COLO829 (cell line): ENCODE measurements around the gene ULBP3.

Source experiments
- DNase-seq: peaks from one replicate; pipeline ENCODE4 v3.0.0; 2012; ENCODE audit warnings: low spot score

Gene ULBP3

DNA sequence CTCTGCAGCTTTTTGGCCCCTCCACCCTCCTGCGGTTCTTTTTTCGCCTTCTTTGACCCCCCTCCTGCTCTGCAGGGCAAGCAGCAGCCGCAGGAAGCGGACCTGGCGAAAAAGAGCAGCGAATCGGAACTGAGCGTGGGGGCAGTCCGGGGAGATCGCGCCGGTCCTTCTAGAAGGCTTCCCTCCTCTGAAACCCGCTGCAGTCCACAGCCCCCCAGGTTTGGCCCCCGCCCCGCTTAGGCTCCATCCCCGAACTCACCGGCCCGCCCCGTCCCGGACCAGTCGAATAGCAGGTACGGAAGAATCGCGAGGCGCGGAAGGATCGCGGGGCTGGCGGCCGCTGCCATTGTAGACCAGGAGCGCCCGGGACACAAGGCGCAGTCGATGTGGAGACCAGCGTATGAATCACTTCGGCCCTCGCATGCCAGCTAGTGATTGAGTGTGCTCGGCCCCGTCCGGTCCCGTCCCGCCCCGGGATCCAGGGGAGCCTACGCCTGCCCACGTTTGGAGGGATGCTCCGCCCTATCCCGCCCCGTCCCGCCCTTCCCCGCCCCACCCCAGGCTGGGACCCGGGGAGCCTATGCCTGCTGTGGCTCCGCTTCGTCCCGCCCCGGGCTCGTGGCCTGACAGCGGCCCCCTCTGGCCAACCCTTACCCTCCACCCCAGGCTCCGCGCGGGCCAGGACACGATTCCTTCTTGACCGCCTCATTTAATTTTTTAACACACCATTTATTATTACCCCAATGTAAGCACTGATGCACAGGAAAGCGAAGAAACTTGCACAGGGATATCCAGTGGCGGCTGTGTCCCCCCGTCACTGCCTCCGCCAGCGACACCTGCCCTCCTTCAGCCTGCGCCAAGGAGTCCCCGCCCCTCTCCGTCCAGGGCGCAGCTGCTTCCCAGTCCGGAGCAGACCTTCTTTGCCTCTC, at the start of gene ULBP3:
ULBP3 (minus strand) TSS at position 402 of the 929 bp plus-strand sequence; CDS start at position 347, 55 bp downstream.
- DNase-seq = peak; percentile 88

DNA sequence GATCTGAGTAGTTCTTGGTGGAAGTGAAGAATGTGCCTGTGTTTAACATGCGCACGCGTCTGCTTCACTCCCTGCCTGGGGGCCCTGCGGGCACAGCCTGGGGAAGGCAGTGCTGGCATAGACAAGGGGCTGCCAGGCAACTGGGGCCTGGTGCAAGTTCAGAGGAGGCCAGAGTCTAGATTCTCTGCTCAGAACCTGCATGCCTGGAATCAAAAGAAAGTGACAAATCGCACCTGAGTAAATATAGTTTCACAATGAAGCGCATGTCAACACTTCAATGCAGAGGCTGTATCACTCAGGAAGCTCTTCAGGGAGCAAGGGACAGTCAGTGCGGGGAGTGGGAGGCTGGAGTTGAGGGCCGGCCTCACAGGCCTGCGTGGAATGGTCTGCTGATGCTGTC, 49.7 kb upstream of the ULBP3 start:
- no peak for DNase-seq

DNA sequence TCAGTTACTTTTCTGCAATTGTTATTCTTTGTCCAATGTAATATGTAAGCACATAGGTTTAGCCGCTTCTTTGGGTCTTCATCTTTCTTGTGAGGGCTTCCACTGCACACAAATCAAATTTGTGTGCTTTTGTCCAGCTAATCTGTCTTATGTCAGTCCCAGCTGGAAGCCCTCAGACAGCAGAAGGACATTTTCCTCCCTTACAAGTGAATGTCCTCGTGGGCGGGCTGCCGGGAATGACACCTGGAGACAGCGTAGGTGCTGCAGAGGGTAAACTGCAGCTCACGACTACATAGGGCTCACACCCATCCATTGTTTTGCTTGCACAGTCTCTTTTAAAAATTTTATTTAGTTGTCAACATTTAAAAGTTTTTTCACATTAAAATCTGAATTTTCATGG, 49.3 kb upstream of the ULBP3 start:
- DNase-seq = no peak

DNA sequence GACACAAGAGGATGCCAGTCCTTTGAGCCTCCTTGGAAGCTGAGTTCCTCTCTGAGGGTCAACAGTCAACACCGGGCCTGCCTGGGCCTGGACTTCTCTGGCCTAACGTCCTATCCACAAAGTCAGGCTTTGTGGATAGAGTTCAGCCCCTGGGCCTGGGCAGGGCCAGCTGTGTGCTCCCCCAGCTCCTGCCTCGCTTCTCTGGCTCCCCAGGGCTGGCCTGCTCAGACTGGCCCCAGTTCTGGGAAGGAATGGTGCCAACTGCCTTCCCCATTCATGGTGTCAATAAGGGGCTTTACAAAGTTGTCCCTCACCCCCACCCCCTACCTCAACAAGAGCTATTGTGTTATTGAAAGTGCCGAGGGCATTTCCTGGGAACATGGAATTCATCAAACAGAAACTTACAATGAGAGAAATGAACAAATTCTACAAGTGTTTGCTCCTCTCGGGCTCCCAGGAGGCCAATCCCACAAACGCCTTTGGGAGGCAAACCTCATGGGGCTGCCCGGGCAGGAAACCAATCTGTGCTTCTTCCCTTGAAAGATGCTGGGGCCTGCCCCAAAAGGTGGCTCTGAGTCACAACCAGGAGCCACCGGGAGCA, 47.4 kb upstream of the ULBP3 start:
- peak; percentile 57 for DNase-seq

DNA sequence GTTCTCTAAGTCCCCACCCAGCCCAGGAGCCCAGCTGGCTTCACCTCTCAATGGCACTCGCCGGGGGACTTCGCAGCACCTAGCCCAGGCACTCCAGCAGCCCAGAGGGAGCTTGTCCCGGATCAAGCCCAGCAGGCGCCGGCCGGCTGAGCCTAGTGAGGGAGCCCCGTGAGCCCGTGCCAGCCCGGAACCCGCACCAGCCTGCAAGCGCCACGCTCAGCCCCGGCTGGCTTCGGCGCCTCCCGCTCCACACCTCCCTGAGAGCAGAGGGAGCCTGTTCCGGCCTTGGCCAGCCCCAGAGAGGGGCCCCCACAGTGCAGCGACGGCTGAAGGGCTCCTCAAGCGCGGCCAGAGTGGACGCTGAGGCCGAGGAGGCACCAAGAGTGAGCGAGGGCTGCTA, 46.8 kb upstream of the ULBP3 start:
- DNase-seq = no peak

DNA sequence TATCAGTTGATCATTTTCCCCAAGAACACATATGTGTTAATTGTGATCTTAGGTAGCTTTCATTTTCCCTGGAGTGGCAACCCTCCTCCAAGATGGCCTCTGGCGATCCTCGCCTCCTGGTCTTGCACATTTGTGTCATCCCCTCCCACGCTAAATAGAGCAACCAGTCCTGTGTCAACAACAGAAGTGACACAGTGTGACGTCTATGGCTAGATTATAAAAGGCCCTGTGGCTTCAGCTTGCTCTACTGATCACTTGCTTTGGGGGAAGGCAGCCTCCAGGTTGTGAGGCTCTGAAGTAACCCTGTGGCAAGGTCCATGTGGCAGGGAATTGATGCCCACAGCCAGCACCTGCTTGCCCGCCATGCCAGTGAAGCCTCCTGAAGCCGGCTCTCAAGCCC, 43.3 kb upstream of the ULBP3 start:
- no peak for DNase-seq

DNA sequence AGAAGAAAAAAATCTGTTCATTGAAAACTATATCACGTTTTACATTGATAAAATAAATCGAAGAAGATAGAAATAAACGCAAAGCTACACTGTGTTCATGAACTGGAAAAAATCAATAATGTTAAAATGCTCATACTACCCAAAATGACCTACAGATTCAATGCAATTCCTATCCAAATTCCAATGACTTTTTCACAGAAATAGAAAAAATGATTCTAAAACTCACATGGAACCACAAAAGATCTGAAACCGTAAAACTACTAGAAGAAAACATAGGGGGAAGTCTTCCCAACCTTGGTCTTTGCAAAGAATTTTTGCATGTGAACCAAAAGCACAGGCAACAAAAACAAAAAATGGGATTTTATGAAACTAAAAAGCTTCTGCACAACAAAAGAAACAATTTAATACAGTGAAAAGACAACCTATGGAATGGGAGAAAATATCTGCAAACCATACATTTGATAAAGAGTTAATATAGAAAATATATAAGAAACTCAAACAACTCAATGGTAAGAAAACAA, 33.9 kb upstream of the ULBP3 start:
- no peak for DNase-seq

DNA sequence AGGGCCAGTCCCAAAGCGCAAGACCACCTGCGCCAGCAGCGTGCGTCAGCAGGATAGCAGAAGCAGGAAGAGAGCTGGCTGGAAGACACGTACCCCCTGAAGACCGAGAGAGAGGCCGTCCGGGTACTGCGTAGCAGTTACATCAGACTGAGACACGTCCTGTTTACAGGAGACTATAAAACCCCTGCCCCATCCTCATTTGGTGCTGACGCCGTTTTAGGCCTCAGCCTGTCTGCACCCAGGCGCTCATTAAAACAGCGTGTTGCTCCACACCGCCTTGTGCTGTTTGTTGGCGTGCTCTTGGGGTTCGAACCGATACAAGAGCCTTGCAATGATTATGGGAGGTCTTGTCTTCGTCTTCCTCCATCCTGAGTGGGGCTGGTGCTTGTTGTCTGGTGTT, 31.8 kb upstream of the ULBP3 start:
- no peak for DNase-seq

DNA sequence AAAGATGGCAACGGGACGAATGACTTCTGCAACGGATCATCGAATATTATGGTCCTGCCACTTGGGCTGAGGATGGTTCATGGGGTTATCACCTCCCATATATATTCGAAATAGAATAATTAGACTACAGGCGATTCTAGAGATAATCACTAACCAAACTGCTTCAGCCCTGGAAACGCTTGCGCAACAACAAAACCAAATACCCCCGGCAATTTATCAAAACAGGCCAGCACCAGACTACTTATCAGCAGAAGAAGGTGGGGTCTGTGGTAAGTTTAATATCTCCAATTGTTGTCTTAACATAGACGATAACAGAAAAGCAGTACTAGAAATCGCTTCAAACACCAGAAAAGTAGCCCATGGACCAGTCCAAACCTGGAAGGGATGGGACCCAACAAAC, 31.0 kb upstream of the ULBP3 start:
- DNase-seq = no peak

DNA sequence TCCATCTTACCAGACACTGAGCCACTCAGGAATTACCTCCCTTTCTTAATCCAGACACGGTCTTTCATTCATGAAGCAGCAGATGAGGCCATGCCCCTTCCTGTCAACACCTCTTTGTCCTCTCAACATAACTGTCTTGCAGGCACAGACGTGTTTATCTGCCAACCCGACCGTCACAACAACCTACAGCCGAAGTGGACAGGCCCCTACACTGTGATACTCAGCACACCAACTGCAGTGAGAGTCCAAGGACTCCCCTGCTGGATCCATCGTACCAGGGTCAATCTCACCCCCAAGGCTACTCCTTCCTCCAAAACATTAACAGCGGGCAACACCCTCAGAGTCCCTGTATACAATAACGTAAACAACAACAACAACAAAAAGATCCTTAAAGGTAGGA, 30.6 kb upstream of the ULBP3 start:
- no peak for DNase-seq

DNA sequence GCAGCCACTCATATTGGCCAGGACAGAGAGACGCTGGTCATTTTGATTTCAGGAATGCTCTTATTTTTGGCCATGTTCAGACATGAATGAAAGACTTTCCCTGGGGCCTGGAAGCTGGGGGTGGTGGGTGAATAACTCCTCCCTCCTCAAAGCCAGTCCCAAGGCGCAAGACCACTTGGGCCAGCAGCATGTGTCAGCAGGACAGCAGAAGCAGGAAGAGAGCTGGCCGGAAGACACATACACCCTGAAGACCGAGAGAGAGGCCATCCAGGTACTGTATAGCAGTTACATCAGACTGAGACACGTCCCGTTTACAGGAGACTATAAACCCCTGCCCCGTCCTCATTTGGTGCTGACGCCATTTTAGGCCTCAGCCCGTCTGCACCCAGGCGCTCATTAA, 29.2 kb upstream of the ULBP3 start:
- DNase-seq = no peak

DNA sequence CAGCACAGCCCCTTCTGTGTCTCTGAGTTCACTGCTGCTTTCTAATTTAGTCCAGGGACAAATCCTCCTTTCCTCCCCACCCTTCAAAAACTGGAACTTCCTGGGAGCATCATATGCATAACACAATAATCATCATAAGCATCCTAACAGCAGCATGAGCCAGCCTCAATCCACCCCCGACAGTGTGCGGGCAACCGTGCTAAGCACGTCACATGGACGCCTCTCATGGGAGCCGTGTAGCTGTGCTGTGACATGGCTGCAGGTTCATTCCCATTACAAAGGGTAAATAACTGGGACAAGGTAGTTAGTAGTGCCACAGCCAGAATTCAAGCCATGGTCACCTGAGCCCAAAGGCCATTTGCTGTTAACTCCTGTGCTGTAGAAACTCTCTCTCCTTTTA, 24.5 kb upstream of the ULBP3 start:
- DNase-seq = no peak

DNA sequence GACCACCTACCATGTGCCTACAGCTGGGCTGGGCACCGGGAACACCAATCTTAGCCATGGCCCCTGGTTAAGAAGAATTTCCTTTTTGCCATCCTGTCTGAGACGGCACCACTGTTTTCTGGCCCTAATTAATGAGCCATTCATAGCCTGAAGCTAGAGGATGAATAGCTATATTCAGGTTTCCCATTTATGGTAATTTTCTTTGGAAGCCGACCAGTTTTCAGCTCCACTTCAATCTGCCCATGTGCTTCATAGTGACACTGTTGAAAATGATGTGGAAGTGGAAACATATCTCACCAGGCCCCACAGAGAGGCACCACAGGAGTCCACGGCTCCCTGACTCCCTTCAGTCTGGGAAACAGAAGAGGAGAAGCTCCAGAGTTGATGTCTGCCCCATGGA, 22.6 kb upstream of the ULBP3 start:
- peak; percentile 79 for DNase-seq

DNA sequence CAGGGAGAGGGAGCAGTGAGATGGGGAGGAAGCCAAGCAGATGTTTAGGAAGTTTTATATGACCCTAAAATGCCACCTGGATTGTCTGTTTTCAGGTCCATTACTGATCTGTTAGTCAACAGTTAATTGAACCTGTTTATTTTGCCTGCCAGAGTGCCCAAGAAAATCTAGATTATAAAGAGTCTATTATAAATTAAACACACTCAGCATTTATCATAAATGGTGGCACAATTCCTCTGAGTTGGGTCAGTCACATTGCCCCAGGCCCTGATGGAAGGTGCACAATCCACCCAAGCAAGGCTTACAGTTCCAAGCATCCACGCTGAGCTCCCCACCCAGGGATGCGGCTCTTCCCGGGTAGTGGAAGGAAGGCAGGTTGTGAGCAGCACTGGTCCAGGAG, 21.4 kb upstream of the ULBP3 start:
- DNase-seq = no peak

DNA sequence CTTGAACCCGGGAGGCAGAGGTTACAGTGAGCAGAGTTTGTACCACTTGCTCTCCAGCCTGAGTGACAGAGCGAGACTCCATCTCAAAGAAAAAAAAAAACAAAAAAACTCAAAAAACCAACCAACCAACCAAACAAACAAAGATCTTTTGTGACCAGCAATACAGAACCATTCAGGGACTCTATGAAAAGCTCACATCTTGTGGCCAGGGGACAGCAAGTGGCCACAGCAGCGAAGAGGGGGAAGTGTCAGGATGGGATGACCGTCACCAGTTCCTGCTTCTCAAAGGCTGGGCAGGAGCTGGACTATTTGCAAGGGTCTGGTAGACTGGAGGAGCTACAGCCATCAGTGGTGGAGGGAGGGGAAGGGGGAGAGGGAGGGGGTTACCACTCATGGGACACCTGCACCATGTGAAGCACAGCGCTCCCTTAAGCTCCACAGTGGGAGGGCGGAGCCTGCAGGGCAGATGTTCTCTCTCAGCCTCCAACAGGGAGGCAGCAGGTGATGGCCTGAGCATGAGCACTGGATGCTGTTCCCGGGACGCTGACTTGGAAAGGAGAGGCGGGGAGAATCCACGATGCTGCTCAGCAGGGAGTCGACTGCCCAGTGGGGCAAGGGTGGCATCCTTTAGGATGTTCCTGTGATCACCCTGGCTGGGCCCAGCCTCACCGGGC, 19.7 kb upstream of the ULBP3 start:
- no peak for DNase-seq

DNA sequence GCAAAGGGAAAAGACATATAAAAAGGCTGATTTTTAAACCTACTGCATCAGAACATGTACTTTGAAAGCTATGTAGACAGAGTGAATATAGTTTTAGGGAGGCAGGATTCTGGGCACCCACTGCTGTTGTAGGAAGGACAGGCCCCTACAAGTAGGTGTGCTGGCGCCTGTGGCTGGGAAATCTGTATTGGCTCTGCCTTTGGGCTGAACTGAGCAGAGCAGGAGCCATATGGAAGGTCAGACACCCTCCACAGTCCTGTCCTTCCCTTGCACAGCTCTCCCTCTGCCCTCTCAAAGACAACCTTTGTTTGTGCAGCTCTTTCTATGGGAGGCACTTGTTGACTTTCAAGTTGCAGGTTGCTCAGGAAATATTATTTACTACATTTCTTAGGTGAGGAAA, 18.4 kb upstream of the ULBP3 start:
- peak; percentile 13 for DNase-seq

DNA sequence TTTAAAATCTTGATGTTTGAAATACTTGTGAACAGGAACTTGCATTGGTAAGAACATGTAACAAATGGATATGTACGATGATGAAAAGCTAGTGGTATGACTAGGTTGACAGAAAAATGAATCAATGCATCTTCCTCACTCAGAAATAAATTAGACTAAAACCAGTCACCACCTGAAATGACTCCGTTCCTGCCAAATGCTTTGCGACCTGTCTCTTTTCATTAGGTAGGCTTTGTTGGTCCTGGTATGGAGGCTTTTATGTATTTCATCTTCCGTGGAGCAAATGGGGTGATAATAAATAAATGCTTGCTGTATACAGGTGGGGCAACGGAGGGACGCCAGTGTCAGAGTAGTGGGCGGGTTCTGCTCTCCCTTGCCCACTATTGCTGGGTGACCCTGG, 17.1 kb upstream of the ULBP3 start:
- no peak for DNase-seq

DNA sequence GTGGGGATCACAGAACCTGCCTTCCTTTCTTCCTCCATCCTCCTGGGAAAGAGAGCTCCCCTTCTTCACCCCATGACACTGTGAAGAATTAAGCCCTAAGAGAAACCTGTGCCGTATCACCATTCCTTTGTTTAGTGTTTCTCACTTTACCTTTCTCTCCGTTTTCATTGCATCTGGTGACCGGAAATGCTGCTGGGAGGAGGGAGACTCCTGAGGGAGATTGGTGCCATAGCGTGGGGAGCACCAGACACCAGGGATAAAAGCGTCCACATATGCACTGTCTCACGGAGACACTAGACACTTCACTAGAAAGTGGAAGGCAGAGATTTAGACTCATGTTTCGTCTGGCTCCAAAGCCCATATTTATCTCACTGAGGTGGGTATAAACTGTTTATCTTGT, 15.5 kb upstream of the ULBP3 start:
- DNase-seq = no peak

DNA sequence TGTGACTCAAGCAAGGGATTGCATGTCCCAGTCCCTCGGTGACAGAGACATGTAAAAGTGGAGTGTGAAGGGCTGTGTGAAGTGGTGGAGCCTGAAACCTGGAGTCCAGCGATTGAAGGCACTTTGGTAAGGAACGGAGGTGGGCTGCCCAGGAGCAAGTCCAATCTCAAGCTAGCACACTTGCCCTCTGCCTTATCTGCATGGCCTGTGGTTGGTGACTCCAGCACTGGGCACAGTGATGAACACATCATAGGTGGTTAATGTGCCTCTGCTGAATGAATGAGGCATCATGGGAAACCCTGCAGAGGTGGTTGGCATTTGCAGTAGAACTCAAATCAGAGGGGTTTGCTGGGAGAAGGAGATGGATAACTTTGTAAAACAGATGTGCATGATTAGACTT, 14.9 kb upstream of the ULBP3 start:
- no peak for DNase-seq

DNA sequence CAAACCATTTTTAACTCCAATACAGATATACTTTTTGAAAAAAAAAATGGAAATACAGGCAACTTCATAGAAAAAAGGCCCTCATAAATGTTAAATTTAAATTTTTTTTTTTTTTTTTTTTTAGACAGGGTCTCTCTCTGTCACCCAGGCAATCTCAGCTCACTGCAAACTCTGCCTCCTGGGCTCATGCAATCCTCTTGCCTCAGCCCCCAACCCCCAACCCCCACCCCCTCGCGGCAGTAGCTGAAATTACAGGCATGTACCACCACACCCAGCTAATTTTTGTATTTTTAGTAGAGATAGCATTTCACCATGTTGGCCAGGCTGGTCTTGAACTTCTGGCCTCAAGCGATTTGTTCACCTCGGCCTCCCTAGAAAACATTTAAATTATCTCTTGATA, 12.8 kb upstream of the ULBP3 start:
- no peak for DNase-seq

DNA sequence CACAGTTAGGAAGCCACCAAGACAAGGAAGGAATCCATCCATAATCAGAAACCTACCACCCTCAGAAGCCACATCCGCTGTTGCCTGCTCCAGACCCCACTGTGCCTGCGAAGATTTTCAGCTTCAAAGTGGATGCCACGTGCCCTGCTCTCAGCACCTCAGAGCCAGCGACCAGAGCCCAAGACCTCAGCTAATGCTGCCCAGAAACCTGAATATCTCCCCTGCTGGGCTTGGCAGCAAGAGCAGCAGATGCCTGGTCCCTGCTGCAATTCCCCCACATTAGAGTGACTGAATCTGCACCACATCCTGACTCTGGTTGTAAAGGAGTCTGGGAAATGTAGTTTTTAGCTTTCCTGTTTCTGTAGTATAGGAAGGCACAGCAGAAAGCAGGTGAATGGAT, 10.7 kb upstream of the ULBP3 start:
- DNase-seq = no peak

DNA sequence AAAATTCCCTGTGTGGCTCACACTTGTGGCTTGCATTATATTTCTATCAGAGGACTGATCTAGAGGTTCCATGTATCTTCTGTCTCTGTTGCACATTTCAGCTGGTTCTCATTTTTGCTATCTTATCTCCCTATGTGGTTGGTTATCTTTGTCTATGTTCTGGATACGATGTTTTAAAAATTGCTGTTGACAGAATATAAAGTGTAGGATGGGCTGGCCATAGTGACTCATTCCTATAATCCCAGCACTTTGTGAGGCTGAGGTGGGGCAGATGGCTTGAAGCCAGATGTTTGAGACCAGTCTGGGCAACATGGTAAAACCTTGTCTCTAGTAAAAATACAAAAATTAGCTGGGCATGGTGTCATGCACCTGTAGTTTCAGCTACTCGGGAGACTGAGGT, 9.9 kb upstream of the ULBP3 start:
- no peak for DNase-seq
